Measurements from ENCODE around the gene FBXO31. TPM values are rescaled to one million over a fixed set of nuclear protein-coding genes. Genes with fewer than 3 reads are reported as not detected.
"Not testable (repeated sequence)": the region's sequence is repeated elsewhere in the genome, so short reads cannot be mapped to it uniquely, and the experiment has no call there.

Gene FBXO31
- total and polyA plus RNA-seq, 12 donors, result 19.2 to 106 (median 65.9) TPM

- Histone ChIP-seq H3K4me1 (replicated peaks in 1 of 2) (peaks cover 31 to 41% of the 10 kb centered on the region in 2 donors), H3K36me3 (replicated peaks in 1 of 2) (no peaks in the 10 kb centered on the region), H3K4me3 (no peak overlapping the region), H3K27me3 (no peaks in the 10 kb centered on the region), H3K9me3 (replicated peaks in 1 of 3) (no peaks in the 10 kb centered on the region), H3K27ac (peak overlapping the region in 4 of 5 donors; percentile 24 to 95 (median 92))
- DNase-seq, result peak in 3 of 7 donors; percentile 5 to 37 (median 7)
- WGBS, 4 donors, result 80 to 85% (median 83%) methylated on average over 5 of the region's 5 CpGs
- intact Hi-C loops (cut with DNase I), result no loop called here
- TF ChIP-seq CTCF (IDR thresholded peaks at IDR 0.05) (no peak), POLR2A (IDR thresholded peaks at IDR 0.05) (no peak)
These were observed 5.7 kb upstream of the FBXO31 start for GRCh38 chr16:87389245-87389644.

GRCh38 chr16:87388818-87389134, 5.2 kb upstream of the FBXO31 start:
- Histone ChIP-seq H3K36me3 (replicated peaks in 1 of 2) (no peaks in the 10 kb centered on the region), H3K4me1 (replicated peaks in 1 of 2) (peaks cover 26 to 37% of the 10 kb centered on the region in 2 donors), H3K9me3 (replicated peaks in 1 of 3) (no peaks in the 10 kb centered on the region), H3K4me3 (no peak overlapping the region), H3K27me3 (no peaks in the 10 kb centered on the region), H3K27ac (peak overlapping the region in 4 of 5 donors; percentile 91 to 95 (median 93))
- TF ChIP-seq CTCF (IDR thresholded peaks at IDR 0.05) (no peak), POLR2A (IDR thresholded peaks at IDR 0.05) (no peak)
- intact Hi-C loops (cut with DNase I), result no loop called here
- WGBS, 4 donors, result 8 to 16% (median 12%) methylated on average over 1 of the region's 1 CpG
- DNase-seq, result no peak

GRCh38 chr16:87387942-87388817, 4.6 kb upstream of the FBXO31 start:
- Histone ChIP-seq H3K4me3 (no peak overlapping the region), H3K9me3 (replicated peaks in 1 of 3) (no peaks in the 10 kb centered on the region), H3K36me3 (replicated peaks in 1 of 2) (no peaks in the 10 kb centered on the region), H3K4me1 (replicated peaks in 1 of 2) (peaks cover 20 to 32% of the 10 kb centered on the region in 2 donors), H3K27ac (peak overlapping the region; percentile 66 to 95 (median 93)), H3K27me3 (no peaks in the 10 kb centered on the region)
- intact Hi-C loops (cut with DNase I), result no loop called here
- peak; percentile 94 to 99 (median 99) for DNase-seq
- WGBS, 4 donors, result 7 to 10% (median 8%) methylated on average over 18 of the region's 18 CpGs
- TF ChIP-seq POLR2A (IDR thresholded peaks at IDR 0.05) (peak; percentile 41 to 90), CTCF (IDR thresholded peaks at IDR 0.05) (no peak)

GRCh38 chr16:87384875-87385167, 1.2 kb upstream of the FBXO31 start:
- peak in 1 of 7 donors; percentile 61 for DNase-seq
- not testable (repeated sequence) for H3K9me3 ChIP-seq (replicated peaks in 1 of 3); H3K27me3 ChIP-seq; H3K36me3 ChIP-seq (replicated peaks in 1 of 2)
- intact Hi-C loops (cut with DNase I), result loop anchor here in 1 of 2 donors (5.0 kb wide), 1 partner anchor 58 kb away; no protein-coding TSS in a partner anchor
- Histone ChIP-seq H3K4me1 (replicated peaks in 1 of 2) (peaks cover 44 to 51% of the 10 kb centered on the region in 2 donors), H3K4me3 (peak overlapping the region in 1 of 4 donors; percentile 89), H3K27ac (peak overlapping the region in 4 of 5 donors; percentile 80 to 96 (median 92))
- WGBS, 4 donors, result 83 to 93% (median 90%) methylated on average over 12 of the region's 12 CpGs

Data from adrenal gland (tissue), 12 donors.